B cell (primary cell): ENCODE data around the gene CSTA. TPM values are rescaled to one million over a fixed set of nuclear protein-coding genes. Genes with fewer than 3 reads are reported as not detected.

Source experiments
- ATAC-seq: fragments of 200-7000 bp; cut with Tn5 transposase; one replicate; pipeline ENCODE4 v1.10.0; 2021; ENCODE audit warnings: low read depth, mild to moderate bottlenecking, moderate number of reproducible peaks, moderate library complexity
- CTCF ChIA-PET: fragments of 350-600 bp; sonication (Branson Sonifier 250); formaldehyde crosslinking; loops from one replicate; lab custom pipeline; 2021; ENCODE audit warnings: antibody characterized with exemption, inconsistent platforms; lab: Charles Lee
- POLR2A ChIA-PET: fragments of 350-600 bp; sonication (Branson Sonifier 250); formaldehyde crosslinking; loops from one replicate; lab custom pipeline; 2021; ENCODE audit warnings: antibody characterized with exemption; lab: Charles Lee
- DNase-seq: peaks from one replicate; pipeline ENCODE4 v3.0.0; 2013
- H2AFZ ChIP-seq: 2 replicates; pipeline ENCODE4 v1.6.1; 2012; ENCODE audit warnings: mild to moderate bottlenecking, low read depth, low read length; ENCODE audit not compliant: insufficient read depth, poor library complexity, severe bottlenecking
- H3K27ac ChIP-seq, 2 donors: 1 replicate in 1 of 2; 2 replicates in 1 of 2; pipeline ENCODE4 v1.5.1; 2012 to 2013; ENCODE audit warnings: low read length in 2 of 2, mild to moderate bottlenecking in 2 of 2, moderate library complexity in 1 of 2
- H3K27me3 ChIP-seq, 4 experiments: fragments of 200-600 bp in 1 of 4; sonication (generic) in 1 of 4; replicated peaks in 1 of 4; 1 replicate in 2 of 4; 2 replicates in 2 of 4; pipeline versions ENCODE4 v1.6.1 to v1.7.0; 2013 to 2016; ENCODE audit warnings: low read length in 3 of 4, mild to moderate bottlenecking in 2 of 4, mixed read lengths in 1 of 4, moderate library complexity in 1 of 4; ENCODE audit not compliant: insufficient read depth in 4 of 4, control insufficient read depth in 3 of 4; ENCODE audit errors: control extremely low read depth in 1 of 4
- H3K36me3 ChIP-seq, 2 experiments: replicated peaks in 1 of 2; 1 replicate in 1 of 2; 2 replicates in 1 of 2; pipeline versions ENCODE4 v1.6.1 to v1.7.1; 2013; ENCODE audit warnings: low read length in 1 of 2; ENCODE audit not compliant: insufficient read depth in 2 of 2, control insufficient read depth in 1 of 2; ENCODE audit errors: control extremely low read depth in 1 of 2, extremely low read depth in 1 of 2
- H3K4me1 ChIP-seq, 2 donors: fragments of 200-600 bp in 1 of 2; sonication (generic) in 1 of 2; 1 replicate in 1 of 2; 2 replicates in 1 of 2; pipeline versions ENCODE4 v1.5.1 to v1.6.1; 2013 to 2017; ENCODE audit warnings: low read length in 2 of 2; ENCODE audit not compliant: control insufficient read depth in 2 of 2, insufficient read depth in 2 of 2
- H3K4me2 ChIP-seq: replicated peaks from 2 replicates; pipeline ENCODE3; 2012; ENCODE audit warnings: mild to moderate bottlenecking, low read depth, low read length; ENCODE audit not compliant: poor library complexity, severe bottlenecking
- H3K4me3 ChIP-seq, 5 experiments: fragments of 200-600 bp in 1 of 5; sonication (generic) in 1 of 5; 1 replicate in 3 of 5; 2 replicates in 2 of 5; pipeline versions ENCODE4 v1.5.1 to v1.7.0; 2011 to 2016; ENCODE audit warnings: low read length in 4 of 5, mild to moderate bottlenecking in 4 of 5, low read depth in 2 of 5, control low read depth in 1 of 5, moderate library complexity in 1 of 5; ENCODE audit not compliant: insufficient read depth in 1 of 5; ENCODE audit errors: control extremely low read depth in 1 of 5, extremely low read depth in 1 of 5
- H3K79me2 ChIP-seq: fragments of 200-600 bp; sonication (generic); one replicate; pipeline ENCODE4 v1.6.0; 2016; ENCODE audit warnings: low read length; ENCODE audit not compliant: control insufficient read depth, insufficient read depth
- H3K9ac ChIP-seq: fragments of 200-600 bp; sonication (generic); 2 replicates; pipeline ENCODE4 v1.6.1; 2017; ENCODE audit warnings: mild to moderate bottlenecking, low read length, moderate library complexity
- H3K9me3 ChIP-seq, 3 donors: one replicate each; pipeline versions ENCODE4 v1.6.1 to v1.7.1; 2013; ENCODE audit warnings: low read length in 2 of 3; ENCODE audit not compliant: control insufficient read depth in 2 of 3, insufficient read depth in 1 of 3; ENCODE audit errors: control extremely low read depth in 1 of 3
- H4K20me1 ChIP-seq: 2 replicates; pipeline ENCODE4 v1.6.0; 2012; ENCODE audit warnings: mild to moderate bottlenecking, low read length; ENCODE audit not compliant: insufficient read depth, control insufficient read depth, poor library complexity, severe bottlenecking
- H3K27ac Mint-ChIP-seq: one replicate; pipeline ENCODE4 v1.8.0; 2021; ENCODE audit warnings: mixed read lengths
- H3K27me3 Mint-ChIP-seq: one replicate; pipeline ENCODE4 v1.8.0; 2021; ENCODE audit warnings: mixed read lengths
- H3K4me1 Mint-ChIP-seq: one replicate; pipeline ENCODE4 v1.8.0; 2021; ENCODE audit warnings: mixed read lengths
- H3K4me3 Mint-ChIP-seq: one replicate; pipeline ENCODE4 v1.8.0; 2021; ENCODE audit warnings: mixed read lengths
- H3K9me3 Mint-ChIP-seq: one replicate; pipeline ENCODE4 v1.8.0; 2022; ENCODE audit warnings: mixed read lengths; ENCODE audit not compliant: insufficient read depth
- CTCF ChIP-seq: fragments of 200-600 bp; IDR thresholded peaks from one replicate; pipeline ENCODE4 v1.8.0; 2022; ENCODE audit warnings: antibody characterized with exemption, mild to moderate bottlenecking
- EZH2 ChIP-seq: IDR thresholded peaks from 2 replicates; pipeline ENCODE4 v1.6.1; 2012; ENCODE audit warnings: borderline replicate concordance, low read depth, mild to moderate bottlenecking, moderate library complexity, low read length; ENCODE audit not compliant: insufficient read depth, poor library complexity, severe bottlenecking
- WGBS: methylation state at CpG from one replicate; pipeline ENCODE4 v1.1.5; 2013; ENCODE audit warnings: missing lambda C conversion rate; ENCODE audit not compliant: insufficient coverage; 5-methylcytosine and 5-hydroxymethylcytosine counted together
- intact Hi-C: fragments of 100-400 bp; cut with micrococcal nuclease; formaldehyde crosslinking; loops from one replicate; pipeline ENCODE4 v1.10.0; 2022
- polyA plus RNA-seq: library from polyadenylated mRNA; depleted of rRNA; stranded (reverse); fragments of >200 nt; gene quantifications from 2 replicates; pipeline ENCODE4 v1.2.3, GENCODE V29; 2012
- total RNA-seq, 2 donors: library from RNA; stranded (reverse); fragments of 120-200 nt in 1 of 2; gene quantifications; 1 replicate in 1 of 2; 2 replicates in 1 of 2; pipeline versions ENCODE4 v1.2.3 to v1.2.4, GENCODE V29; 2013 to 2022

The CSTA gene
- total and polyA plus RNA-seq, 2 donors (not counting 1 experiment from before 2014, with no cell fraction given), result 1.3 TPM; not detected in 1

- no peaks in the 10 kb centered on the region for H3K27me3 ChIP-seq
- ATAC-seq (no peak), DNase-seq (no peak)
- no peak overlapping the region for H2AFZ ChIP-seq
- POLR2A ChIA-PET, result no interaction called here
- H3K27me3 Mint-ChIP-seq, result no peaks in the 10 kb centered on the region
- H3K4me2 ChIP-seq, result no peak overlapping the region
- H3K9me3 ChIP-seq, result no peaks in the 10 kb centered on the region
- H3K4me3 Mint-ChIP-seq, result no peak overlapping the region
- no peak for TF ChIP-seq EZH2
- TF ChIP-seq CTCF, result no peak
- peaks cover 6 to 7% of the 10 kb centered on the region in 2 donors for H3K4me1 ChIP-seq
- no peaks in the 10 kb centered on the region for H4K20me1 ChIP-seq
- peaks cover 40% of the 10 kb centered on the region for H3K79me2 ChIP-seq
- CTCF ChIA-PET, result no interaction called here
- no peak overlapping the region for H3K4me3 ChIP-seq
- H3K36me3 ChIP-seq, result peaks cover 0 to 3% of the 10 kb centered on the region in 2 experiments
- no peak overlapping the region for H3K27ac ChIP-seq
- H3K4me1 Mint-ChIP-seq, result peaks cover 12% of the 10 kb centered on the region
- 100% methylated on average over 1 of the region's 4 CpGs for WGBS
- H3K9ac ChIP-seq, result no peak overlapping the region
- no peak overlapping the region for H3K27ac Mint-ChIP-seq
- H3K9me3 Mint-ChIP-seq, result no peaks in the 10 kb centered on the region
- intact Hi-C loops, result no loop called here
Measured at GRCh38 chr3:122377975-122378374, 52.9 kb downstream of the CSTA start.

GRCh38 chr3:122382888-122383666 lies 58.0 kb downstream of the CSTA start, which contains the start of gene MIX23:
TSS of gene MIX23 (minus strand) at chr3:122383231. CDS start at chr3:122383224, 7 bp downstream.
- H3K4me2 ChIP-seq, result peak within 1 kb of the TSS; percentile 86
- H3K4me3 Mint-ChIP-seq, result peak within 1 kb of the TSS; percentile 93
- intact Hi-C loops, result loop anchor here (5.0 kb wide), 2 partner anchors 819 to 1786 kb away; partner anchors contain the start of genes NDUFB4 and SEC22A
- H3K79me2 ChIP-seq, result peaks cover 27% of the 10 kb centered on the region
- H3K27ac ChIP-seq, result peak within 1 kb of the TSS; percentile 82 to 83
- H3K4me3 ChIP-seq, result peak within 1 kb of the TSS; percentile 75 to 95 (median 86)
- DNase-seq (peak; percentile 88), ATAC-seq (peak; percentile 48)
- POLR2A ChIA-PET, result interaction anchor here (1.2 to 2.2 kb wide), 4 partner anchors 26 to 411 kb away, joined by 5 to 25 read pairs (median 7); partner anchors contain the start of genes HSPBAP1, KPNA1 and WDR5B
- peak within 1 kb of the TSS; percentile 80 for H3K9ac ChIP-seq
- peak within 1 kb of the TSS; percentile 90 for H2AFZ ChIP-seq
- CTCF ChIA-PET, result interaction anchor here (1.1 to 4.0 kb wide), 4 partner anchors 10 to 75 kb away, joined by 3 to 38 read pairs (median 10); partner anchors contain the start of gene WDR5B
- H3K27me3 Mint-ChIP-seq, result no peaks in the 10 kb centered on the region
- H3K9me3 ChIP-seq, result no peaks in the 10 kb centered on the region
- H3K9me3 Mint-ChIP-seq, result no peaks in the 10 kb centered on the region
- no peaks in the 10 kb centered on the region for H3K27me3 ChIP-seq
- H3K27ac Mint-ChIP-seq, result peak within 1 kb of the TSS; percentile 94
- peaks cover 11 to 15% of the 10 kb centered on the region in 2 donors for H3K4me1 ChIP-seq
- TF ChIP-seq EZH2 (no peak), CTCF (no peak)
- peaks cover 0 to 3% of the 10 kb centered on the region in 2 experiments for H3K36me3 ChIP-seq
- no peaks in the 10 kb centered on the region for H4K20me1 ChIP-seq
- H3K4me1 Mint-ChIP-seq, result peaks cover 30% of the 10 kb centered on the region
- WGBS, result 0% methylated on average over 24 of the region's 31 CpGs
